ENCODE measurements around the gene CHMP6. TPM values are rescaled to one million over a fixed set of nuclear protein-coding genes. Genes with fewer than 3 reads are reported as not detected.

Gene CHMP6
- total and polyA plus RNA-seq, 8 donors, result 5.4 to 117 (median 24.5) TPM

DNA sequence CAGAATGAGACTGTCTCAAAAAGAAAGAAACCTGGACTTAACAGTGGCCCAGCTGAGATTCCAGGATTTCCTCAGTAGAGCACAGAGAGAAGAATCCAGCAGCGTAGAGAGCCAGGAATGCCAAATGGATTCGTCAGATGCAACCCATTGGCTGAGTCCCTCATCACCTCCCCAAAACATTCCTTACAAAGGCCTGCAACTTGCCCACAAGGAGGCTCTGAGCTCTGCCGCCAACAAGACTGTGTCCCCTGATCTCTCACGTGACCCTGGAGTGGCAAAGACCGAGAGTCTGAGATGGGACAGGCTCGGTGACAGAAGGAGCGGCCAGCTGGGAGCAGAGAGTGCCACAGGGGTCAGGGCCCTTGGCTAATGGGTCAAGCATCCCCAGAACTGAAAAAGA lies 6.9 kb upstream of the CHMP6 start:
- DNase-seq, result no peak
- Histone ChIP-seq H3K36me3 (no peaks in the 10 kb centered on the region), H3K27me3 (peaks cover 0 to 27% (median 23%) of the 10 kb centered on the region in 3 donors), H3K4me3 (no peak overlapping the region), H3K4me1 (peaks cover 17 to 41% (median 30%) of the 10 kb centered on the region in 4 donors), H3K27ac (peak overlapping the region in 3 of 5 donors; percentile 35 to 75 (median 44)), H3K9me3 (no peaks in the 10 kb centered on the region)
- WGBS, 5 donors, result 35 to 48% (median 40%) methylated on average over 5 to 7 of the region's 7 CpGs
- intact Hi-C loops (cut with DNase I; ENCODE audit: low total_unique reads), result loop anchor here (5.0 kb wide), 1 partner anchor 557 kb away; no protein-coding TSS in a partner anchor
- TF ChIP-seq POLR2AphosphoS5 (IDR thresholded peaks at IDR 0.05), result peak in 1 of 3 donors; percentile 45
- TF ChIP-seq, protein P1, sequence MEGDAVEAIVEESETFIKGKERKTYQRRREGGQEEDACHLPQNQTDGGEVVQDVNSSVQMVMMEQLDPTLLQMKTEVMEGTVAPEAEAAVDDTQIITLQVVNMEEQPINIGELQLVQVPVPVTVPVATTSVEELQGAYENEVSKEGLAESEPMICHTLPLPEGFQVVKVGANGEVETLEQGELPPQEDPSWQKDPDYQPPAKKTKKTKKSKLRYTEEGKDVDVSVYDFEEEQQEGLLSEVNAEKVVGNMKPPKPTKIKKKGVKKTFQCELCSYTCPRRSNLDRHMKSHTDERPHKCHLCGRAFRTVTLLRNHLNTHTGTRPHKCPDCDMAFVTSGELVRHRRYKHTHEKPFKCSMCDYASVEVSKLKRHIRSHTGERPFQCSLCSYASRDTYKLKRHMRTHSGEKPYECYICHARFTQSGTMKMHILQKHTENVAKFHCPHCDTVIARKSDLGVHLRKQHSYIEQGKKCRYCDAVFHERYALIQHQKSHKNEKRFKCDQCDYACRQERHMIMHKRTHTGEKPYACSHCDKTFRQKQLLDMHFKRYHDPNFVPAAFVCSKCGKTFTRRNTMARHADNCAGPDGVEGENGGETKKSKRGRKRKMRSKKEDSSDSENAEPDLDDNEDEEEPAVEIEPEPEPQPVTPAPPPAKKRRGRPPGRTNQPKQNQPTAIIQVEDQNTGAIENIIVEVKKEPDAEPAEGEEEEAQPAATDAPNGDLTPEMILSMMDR (IDR thresholded peaks at IDR 0.05), result no peak
- TF ChIP-seq EP300 (IDR thresholded peaks at IDR 0.05), result no peak
- TF ChIP-seq POLR2A (IDR thresholded peaks at IDR 0.05), result no peak

DNA sequence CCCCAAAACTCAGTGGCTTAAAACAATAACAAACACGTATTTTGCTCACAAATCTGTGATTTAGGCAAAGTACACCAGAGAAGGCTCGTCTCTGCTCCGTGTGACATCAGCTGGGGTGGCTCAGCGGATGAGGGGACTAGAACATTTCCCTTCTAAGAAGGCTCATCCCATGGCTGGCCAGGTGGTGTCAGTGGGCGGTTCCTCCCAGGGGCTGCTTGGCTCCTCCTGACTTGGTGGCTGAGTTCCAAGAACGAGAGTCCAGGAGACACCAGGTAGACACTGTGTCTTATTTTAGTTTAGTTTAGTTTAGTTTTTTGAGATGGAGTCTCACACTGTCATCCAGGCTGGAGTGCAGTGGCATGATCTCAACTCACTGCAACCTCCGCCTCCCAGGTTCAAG lies 5.6 kb upstream of the CHMP6 start:
- H3K4me3 ChIP-seq, result no peak overlapping the region
- H3K9me3 ChIP-seq, result no peaks in the 10 kb centered on the region
- H3K27ac ChIP-seq, result no peak overlapping the region
- no peak for TF ChIP-seq EP300 (IDR thresholded peaks at IDR 0.05)
- TF ChIP-seq, protein P1 (IDR thresholded peaks at IDR 0.05), result no peak
- TF ChIP-seq POLR2A (IDR thresholded peaks at IDR 0.05), result no peak
- no peak for TF ChIP-seq POLR2AphosphoS5 (IDR thresholded peaks at IDR 0.05)
- peaks cover 0 to 14% (median 14%) of the 10 kb centered on the region in 3 donors for H3K27me3 ChIP-seq
- H3K36me3 ChIP-seq, result no peaks in the 10 kb centered on the region
- no peak for DNase-seq
- WGBS, 5 donors, result 77 to 85% (median 82%) methylated on average over 7 of the region's 7 CpGs
- intact Hi-C loops (cut with DNase I; ENCODE audit: low total_unique reads), result no loop called here
- H3K4me1 ChIP-seq, result peaks cover 14 to 42% (median 32%) of the 10 kb centered on the region in 4 donors

DNA sequence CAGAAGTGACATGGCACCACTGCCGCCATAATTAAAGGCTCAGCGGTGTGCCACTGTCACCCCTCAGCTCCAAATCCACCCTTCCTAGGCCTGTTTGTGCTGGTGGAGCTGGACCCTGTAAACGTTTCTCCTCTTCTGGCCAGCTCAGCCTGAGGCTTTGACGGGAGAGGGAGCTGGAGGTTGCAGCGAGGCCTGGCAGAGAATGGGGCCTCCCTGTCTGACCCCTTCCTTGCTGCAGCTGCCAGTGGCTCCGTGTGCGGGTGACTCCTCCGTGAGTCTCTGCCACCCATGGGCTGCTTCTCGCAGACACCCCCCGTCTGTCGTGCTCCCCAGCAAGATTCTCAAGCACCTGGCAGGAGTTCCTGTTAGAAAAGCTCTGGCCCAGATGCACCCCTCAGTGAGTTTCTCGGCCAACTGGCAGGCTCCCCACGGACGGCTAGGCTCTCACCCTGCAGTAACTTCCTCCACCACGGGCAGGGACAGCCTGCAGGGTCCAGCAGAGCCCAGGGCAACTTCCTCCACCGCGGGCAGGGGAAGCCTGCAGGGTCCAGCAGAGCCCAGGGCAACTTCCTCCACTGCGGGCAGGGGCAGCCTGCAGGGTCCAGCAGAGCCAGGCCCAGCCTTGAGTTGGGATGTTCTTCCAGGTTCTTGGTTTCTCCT lies 4.7 kb upstream of the CHMP6 start:
- Histone ChIP-seq H3K27me3 (peaks cover 0 to 5% (median 5%) of the 10 kb centered on the region in 3 donors), H3K9me3 (no peaks in the 10 kb centered on the region), H3K4me1 (peaks cover 10 to 38% (median 26%) of the 10 kb centered on the region in 4 donors), H3K27ac (peak overlapping the region in 2 of 5 donors; percentile 23 to 34), H3K36me3 (no peaks in the 10 kb centered on the region), H3K4me3 (no peak overlapping the region)
- TF ChIP-seq EP300 (IDR thresholded peaks at IDR 0.05), result no peak
- TF ChIP-seq POLR2A (IDR thresholded peaks at IDR 0.05), result no peak
- TF ChIP-seq, protein P1 (IDR thresholded peaks at IDR 0.05), result no peak
- no peak for TF ChIP-seq POLR2AphosphoS5 (IDR thresholded peaks at IDR 0.05)
- 62 to 76% (median 72%) methylated on average over 12 to 18 of the region's 18 CpGs for WGBS, 5 donors
- no peak for DNase-seq
- intact Hi-C loops (cut with DNase I; ENCODE audit: low total_unique reads), result no loop called here

DNA sequence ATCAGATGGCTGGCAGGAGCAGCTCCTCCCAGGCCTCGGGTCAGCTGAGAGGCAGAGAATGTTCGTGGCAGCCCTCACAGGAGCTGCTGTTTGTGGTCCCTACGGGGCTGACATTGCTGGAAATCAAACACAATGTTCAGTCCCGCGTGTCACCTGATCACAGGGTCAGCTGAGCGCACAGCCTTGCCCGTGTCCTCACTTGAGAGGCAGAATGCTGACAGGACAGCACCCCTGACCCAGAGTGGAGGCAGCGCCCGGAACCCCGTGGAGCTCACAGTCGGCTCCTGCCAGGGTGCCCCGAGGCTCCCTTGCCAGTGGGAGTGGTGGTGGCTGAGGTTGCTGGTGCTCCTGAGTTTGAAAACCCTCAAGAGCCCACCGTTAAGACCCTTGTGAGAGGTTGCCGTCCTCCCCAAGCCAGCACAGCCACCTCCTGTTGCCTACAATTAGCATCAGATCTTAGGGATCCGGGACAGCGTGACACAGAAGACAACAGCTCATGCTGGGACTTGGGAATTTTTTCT lies 3.6 kb upstream of the CHMP6 start:
- no peak for DNase-seq
- no peaks in the 10 kb centered on the region for H3K9me3 ChIP-seq
- H3K27ac ChIP-seq, result no peak overlapping the region
- 48 to 63% (median 58%) methylated on average over 10 to 16 of the region's 16 CpGs for WGBS, 5 donors
- no peaks in the 10 kb centered on the region for H3K27me3 ChIP-seq
- H3K36me3 ChIP-seq, result no peaks in the 10 kb centered on the region
- H3K4me3 ChIP-seq, result no peak overlapping the region
- intact Hi-C loops (cut with DNase I; ENCODE audit: low total_unique reads), result no loop called here
- peaks cover 16 to 47% (median 34%) of the 10 kb centered on the region in 4 donors for H3K4me1 ChIP-seq
- no peak for TF ChIP-seq POLR2AphosphoS5 (IDR thresholded peaks at IDR 0.05)

DNA sequence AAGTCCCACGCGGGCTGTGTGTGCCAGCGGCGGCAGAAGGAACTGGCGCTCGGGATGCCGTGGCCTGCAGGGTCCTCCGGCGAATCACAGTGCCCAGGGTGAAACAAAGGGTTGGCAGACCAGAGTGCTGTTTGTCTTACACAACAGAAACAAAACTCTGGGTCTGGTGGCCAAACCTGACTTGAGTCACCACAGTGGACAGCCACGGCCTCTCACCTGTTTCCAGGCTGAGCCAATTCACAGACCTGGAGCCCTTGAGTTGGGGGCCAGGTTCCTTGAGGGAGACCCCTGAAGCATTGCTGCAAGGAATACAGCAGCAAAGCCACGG lies 2.1 kb upstream of the CHMP6 start:
- TF ChIP-seq EP300 (IDR thresholded peaks at IDR 0.05) (no peak), POLR2A (IDR thresholded peaks at IDR 0.05) (no peak), POLR2AphosphoS5 (IDR thresholded peaks at IDR 0.05) (no peak)
- TF ChIP-seq, protein P1 (IDR thresholded peaks at IDR 0.05), result no peak
- peak overlapping the region in 2 of 4 donors; percentile 26 to 34 for H3K4me3 ChIP-seq
- no peaks in the 10 kb centered on the region for H3K9me3 ChIP-seq
- no peaks in the 10 kb centered on the region for H3K27me3 ChIP-seq
- H3K36me3 ChIP-seq, result peaks cover 0 to 5% (median 2%) of the 10 kb centered on the region in 4 donors
- no peak for DNase-seq
- intact Hi-C loops (cut with DNase I; ENCODE audit: low total_unique reads), result no loop called here
- H3K4me1 ChIP-seq, result peaks cover 22 to 62% (median 47%) of the 10 kb centered on the region in 4 donors
- no peak overlapping the region for H3K27ac ChIP-seq
- WGBS, 5 donors, result 29 to 60% (median 48%) methylated on average over 6 to 11 of the region's 11 CpGs
